ENCODE measurements around the gene DZIP1L.

DZIP1L gene

DNA sequence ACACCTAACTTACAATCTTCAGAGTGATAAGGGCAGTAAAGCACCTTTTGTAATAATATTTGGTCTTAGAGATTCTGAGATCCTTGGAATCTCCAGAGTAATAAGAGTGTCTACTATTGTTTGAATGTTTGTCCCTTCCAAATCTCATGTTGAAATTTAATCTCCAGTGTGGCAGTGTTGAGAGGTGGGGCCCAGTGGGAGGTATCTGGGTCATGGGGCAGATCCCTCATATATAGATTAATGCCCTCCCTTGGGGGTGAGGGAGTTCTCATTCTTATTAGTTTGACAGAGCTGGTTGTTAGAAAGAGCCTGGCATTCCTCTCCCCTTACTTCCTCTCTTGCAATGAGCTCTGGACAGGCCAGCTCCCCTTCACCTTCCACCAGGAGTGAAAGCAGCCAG is 16.0 kb downstream of the DZIP1L start:
- TF ChIP-seq TAF1 (IDR thresholded peaks at IDR 0.05; ENCODE audit: borderline replicate concordance, insufficient read depth, low read length), result no peak
- no peak for TF ChIP-seq SIN3A (IDR thresholded peaks at IDR 0.05; ENCODE audit: borderline replicate concordance, insufficient read depth, low read length)
- no peak for TF ChIP-seq POLR2AphosphoS5 (IDR thresholded peaks at IDR 0.05; ENCODE audit: low read depth, low read length)
- TF ChIP-seq FOXP2 (optimal IDR thresholded peaks at IDR 0.05; ENCODE audit: borderline replicate concordance, extremely low read depth, extremely low read length, insufficient read depth), result no peak
- TF ChIP-seq, protein P1, sequence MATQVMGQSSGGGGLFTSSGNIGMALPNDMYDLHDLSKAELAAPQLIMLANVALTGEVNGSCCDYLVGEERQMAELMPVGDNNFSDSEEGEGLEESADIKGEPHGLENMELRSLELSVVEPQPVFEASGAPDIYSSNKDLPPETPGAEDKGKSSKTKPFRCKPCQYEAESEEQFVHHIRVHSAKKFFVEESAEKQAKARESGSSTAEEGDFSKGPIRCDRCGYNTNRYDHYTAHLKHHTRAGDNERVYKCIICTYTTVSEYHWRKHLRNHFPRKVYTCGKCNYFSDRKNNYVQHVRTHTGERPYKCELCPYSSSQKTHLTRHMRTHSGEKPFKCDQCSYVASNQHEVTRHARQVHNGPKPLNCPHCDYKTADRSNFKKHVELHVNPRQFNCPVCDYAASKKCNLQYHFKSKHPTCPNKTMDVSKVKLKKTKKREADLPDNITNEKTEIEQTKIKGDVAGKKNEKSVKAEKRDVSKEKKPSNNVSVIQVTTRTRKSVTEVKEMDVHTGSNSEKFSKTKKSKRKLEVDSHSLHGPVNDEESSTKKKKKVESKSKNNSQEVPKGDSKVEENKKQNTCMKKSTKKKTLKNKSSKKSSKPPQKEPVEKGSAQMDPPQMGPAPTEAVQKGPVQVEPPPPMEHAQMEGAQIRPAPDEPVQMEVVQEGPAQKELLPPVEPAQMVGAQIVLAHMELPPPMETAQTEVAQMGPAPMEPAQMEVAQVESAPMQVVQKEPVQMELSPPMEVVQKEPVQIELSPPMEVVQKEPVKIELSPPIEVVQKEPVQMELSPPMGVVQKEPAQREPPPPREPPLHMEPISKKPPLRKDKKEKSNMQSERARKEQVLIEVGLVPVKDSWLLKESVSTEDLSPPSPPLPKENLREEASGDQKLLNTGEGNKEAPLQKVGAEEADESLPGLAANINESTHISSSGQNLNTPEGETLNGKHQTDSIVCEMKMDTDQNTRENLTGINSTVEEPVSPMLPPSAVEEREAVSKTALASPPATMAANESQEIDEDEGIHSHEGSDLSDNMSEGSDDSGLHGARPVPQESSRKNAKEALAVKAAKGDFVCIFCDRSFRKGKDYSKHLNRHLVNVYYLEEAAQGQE (IDR thresholded peaks at IDR 0.05; ENCODE audit: insufficient read depth in 1 of 2, low read depth in 2 of 2, low read length in 2 of 2), result no peak

DNA sequence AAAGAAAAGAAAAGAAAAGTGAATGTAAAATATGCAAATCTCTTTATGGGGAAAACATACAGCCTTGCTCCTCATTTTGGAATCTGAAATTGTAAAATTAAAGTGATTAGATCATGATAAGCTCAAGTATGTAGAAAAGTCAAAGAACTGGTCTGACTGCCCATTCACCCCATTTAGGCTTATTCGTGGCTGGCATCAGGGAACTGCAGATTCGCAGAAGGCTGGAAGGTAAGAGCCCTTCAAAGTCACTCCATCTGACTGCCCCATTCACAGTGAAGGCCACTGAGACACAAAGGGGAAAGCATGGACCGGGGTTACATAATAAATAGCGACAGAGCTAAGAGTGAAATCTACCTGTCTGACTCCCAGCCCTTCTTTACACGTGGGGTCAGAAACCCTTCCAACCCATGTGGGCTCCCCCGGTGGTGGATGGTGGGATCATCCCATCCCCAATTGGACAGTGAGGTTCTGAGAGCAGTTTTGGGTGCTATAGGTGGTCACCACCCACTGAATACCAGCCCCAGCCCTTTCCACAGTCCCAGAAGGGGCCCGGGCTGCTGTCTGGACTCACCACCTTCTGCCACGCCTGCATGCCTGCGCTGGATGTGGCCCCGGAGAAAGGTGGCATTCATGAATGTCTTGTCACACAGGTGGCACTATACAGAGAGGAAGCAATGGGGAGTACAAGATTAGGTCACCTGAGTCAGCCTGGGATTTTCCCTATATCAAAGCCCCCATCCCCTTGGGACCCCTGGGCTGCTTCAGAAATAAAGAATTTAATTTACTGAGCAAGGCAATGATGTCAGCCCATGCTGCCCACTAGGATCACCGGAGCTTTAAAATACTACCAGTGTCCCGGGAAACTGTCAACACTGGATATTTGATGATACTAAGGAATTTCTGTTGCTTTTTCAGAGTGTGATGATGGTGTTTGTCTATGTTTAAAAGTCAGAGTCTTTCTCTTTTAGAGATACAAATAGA is 17.9 kb downstream of the DZIP1L start:
- TF ChIP-seq, protein P1 (IDR thresholded peaks at IDR 0.05; ENCODE audit: insufficient read depth in 1 of 2, low read depth in 2 of 2, low read length in 2 of 2), result no peak

DNA sequence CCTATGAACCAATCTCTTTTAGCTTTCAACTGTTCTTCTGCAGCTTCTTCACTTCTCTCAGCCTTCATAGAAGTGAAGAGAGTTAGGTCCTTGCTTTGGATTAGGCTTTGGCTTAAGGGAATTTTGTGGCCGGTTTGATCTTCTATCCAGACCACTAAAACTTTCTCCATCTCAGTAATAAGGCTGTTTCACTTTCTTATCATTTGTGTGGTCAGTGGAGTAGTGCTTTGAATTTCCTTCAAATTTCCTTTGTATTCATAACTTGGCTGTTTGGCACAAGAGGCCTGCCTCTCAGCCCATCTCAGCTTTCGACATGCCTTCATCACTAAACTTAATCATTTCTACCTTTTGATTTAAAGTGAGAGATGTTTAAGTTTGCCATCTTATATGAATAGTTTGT is 21.7 kb downstream of the DZIP1L start:
- no peak for TF ChIP-seq SIN3A (IDR thresholded peaks at IDR 0.05; ENCODE audit: borderline replicate concordance, insufficient read depth, low read length)
- TF ChIP-seq, protein P1 (IDR thresholded peaks at IDR 0.05; ENCODE audit: insufficient read depth in 1 of 2, low read depth in 2 of 2, low read length in 2 of 2), result no peak
- TF ChIP-seq POLR2AphosphoS5 (IDR thresholded peaks at IDR 0.05; ENCODE audit: low read depth, low read length), result no peak

DNA sequence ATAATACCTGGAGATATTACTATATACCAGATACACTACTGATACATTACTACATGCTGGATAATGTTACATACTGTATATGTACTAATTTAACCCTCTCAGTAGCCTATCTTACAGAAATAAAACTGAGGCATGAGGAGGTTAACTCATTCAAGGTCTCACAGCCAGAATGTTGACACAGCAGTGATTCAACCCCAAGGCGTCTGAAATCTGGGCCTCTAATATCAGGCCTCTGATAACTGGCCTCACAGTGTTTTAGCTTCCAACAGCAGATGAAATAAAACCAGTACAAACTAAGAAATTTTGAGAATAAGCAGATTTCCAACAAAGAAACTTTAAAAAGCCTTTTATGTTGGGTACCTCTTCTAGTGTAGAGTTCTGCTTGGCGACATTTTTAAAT is 23.4 kb downstream of the DZIP1L start:
- TF ChIP-seq SIN3A (IDR thresholded peaks at IDR 0.05; ENCODE audit: borderline replicate concordance, insufficient read depth, low read length), result no peak
- TF ChIP-seq TAF1 (IDR thresholded peaks at IDR 0.05; ENCODE audit: borderline replicate concordance, insufficient read depth, low read length), result no peak
- no peak for TF ChIP-seq FOXP2 (optimal IDR thresholded peaks at IDR 0.05; ENCODE audit: borderline replicate concordance, extremely low read depth, extremely low read length, insufficient read depth)
- TF ChIP-seq POLR2AphosphoS5 (IDR thresholded peaks at IDR 0.05; ENCODE audit: low read depth, low read length), result no peak
- TF ChIP-seq, protein P1 (IDR thresholded peaks at IDR 0.05; ENCODE audit: insufficient read depth in 1 of 2, low read depth in 2 of 2, low read length in 2 of 2), result no peak

DNA sequence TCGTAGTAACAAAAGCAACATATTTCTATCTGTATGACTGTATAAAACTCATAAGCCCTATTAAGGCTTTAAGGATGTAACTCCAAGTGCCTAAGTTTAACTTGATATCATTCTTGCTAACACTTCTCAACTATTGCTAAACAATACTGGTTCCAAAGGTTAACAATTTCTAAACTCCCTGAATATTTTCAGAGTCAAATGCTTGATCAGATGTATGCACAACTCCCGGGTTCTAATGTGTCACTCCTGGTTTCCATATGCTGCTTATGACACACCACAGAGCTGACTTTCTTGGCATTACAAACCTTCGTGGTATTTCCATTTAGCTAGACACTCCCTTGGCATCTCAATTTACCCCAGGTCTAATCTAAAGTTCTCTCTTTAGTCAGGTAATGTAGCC is 26.3 kb downstream of the DZIP1L start:
- no peak for TF ChIP-seq TAF1 (IDR thresholded peaks at IDR 0.05; ENCODE audit: borderline replicate concordance, insufficient read depth, low read length)
- no peak for TF ChIP-seq SIN3A (IDR thresholded peaks at IDR 0.05; ENCODE audit: borderline replicate concordance, insufficient read depth, low read length)
- no peak for TF ChIP-seq FOXP2 (optimal IDR thresholded peaks at IDR 0.05; ENCODE audit: borderline replicate concordance, extremely low read depth, extremely low read length, insufficient read depth)
- TF ChIP-seq, protein P1 (IDR thresholded peaks at IDR 0.05; ENCODE audit: insufficient read depth in 1 of 2, low read depth in 2 of 2, low read length in 2 of 2), result no peak
- no peak for TF ChIP-seq POLR2AphosphoS5 (IDR thresholded peaks at IDR 0.05; ENCODE audit: low read depth, low read length)
